Activated naive CD4-positive, alpha-beta T cell treated with anti-CD3 and anti-CD28 coated beads for 36 hours (primary cell): ENCODE measurements around the gene EXOC3L1. TPM values are rescaled to one million over a fixed set of nuclear protein-coding genes. Genes with fewer than 3 reads are reported as not detected.

Experiments
- CTCF ChIA-PET: fragments of 350-600 bp; sonication (Branson Sonifier 250); formaldehyde crosslinking; loops from one replicate; lab custom pipeline; 2021; ENCODE audit warnings: antibody characterized with exemption; lab: Charles Lee
- DNase-seq: peaks from one replicate; pipeline ENCODE4 v3.0.0-alpha.2; 2020
- H3K27ac Mint-ChIP-seq: one replicate; pipeline ENCODE4 v1.8.0; 2021; ENCODE audit warnings: mild to moderate bottlenecking, mixed read lengths
- H3K27me3 Mint-ChIP-seq: one replicate; pipeline ENCODE4 v1.8.0; 2021; ENCODE audit warnings: low read depth, mixed read lengths
- H3K36me3 Mint-ChIP-seq: one replicate; pipeline ENCODE4 v1.8.0; 2021; ENCODE audit warnings: low read depth, mixed read lengths
- H3K4me1 Mint-ChIP-seq: one replicate; pipeline ENCODE4 v1.8.0; 2021; ENCODE audit warnings: low read depth, mixed read lengths
- H3K4me3 Mint-ChIP-seq: one replicate; pipeline ENCODE4 v1.8.0; 2021; ENCODE audit warnings: mild to moderate bottlenecking, moderate library complexity, mixed read lengths
- H3K9me3 Mint-ChIP-seq: one replicate; pipeline ENCODE4 v1.8.0; 2021; ENCODE audit warnings: mixed read lengths
- intact Hi-C: fragments of 100-400 bp; cut with micrococcal nuclease; formaldehyde crosslinking; loops from one replicate; pipeline ENCODE4 v1.15.1; 2023
- microRNA-seq: library from miRNA; unstranded; fragments of <30 nt; microRNA quantifications from one replicate; pipeline ENCODE4 v1.2.0, GENCODE V29; 2022; ENCODE audit warnings: borderline microRNAs expressed, borderline replicate concordance
- total RNA-seq, 2 experiments: library from RNA; stranded (reverse); gene quantifications; one replicate each; pipeline ENCODE4 v1.2.3, GENCODE V29; 2021

The EXOC3L1 gene
- total RNA-seq, 2 experiments from 2014 or later, result not detected

DNA sequence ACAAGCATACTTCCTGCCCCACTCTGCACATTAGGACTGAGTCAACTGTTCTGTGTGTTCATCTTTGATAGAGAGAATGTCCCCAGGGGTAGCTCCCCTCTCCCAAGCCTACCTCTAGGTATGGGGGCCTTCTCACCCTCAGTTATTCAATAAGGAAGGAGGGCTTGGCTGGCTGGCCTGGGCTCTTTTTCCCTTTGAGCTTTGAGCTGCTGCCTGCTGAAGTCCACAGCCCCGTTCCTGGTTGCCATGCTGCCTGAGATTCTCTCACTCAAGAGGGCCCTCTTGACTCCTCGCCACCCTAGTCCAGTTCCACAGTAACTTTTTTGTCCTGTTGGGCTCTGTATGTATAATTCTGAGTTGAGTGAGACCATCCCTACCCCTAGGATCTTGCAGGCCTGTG lies 44.2 kb downstream of the EXOC3L1 start:
- peaks cover 63% of the 10 kb centered on the region for H3K36me3 Mint-ChIP-seq
- CTCF ChIA-PET, result interaction anchor here (0.9 to 1.3 kb wide), 2 partner anchors 10 to 198 kb away, joined by 5 read pairs; no protein-coding TSS in a partner anchor
- H3K27ac Mint-ChIP-seq, result no peak overlapping the region

GRCh38 chr16:67144943-67145342 lies 45.0 kb downstream of the EXOC3L1 start:
- intact Hi-C loops, result no loop called here
- Mint-ChIP-seq H3K36me3 (peaks cover 70% of the 10 kb centered on the region), H3K9me3 (no peaks in the 10 kb centered on the region), H3K27ac (no peak overlapping the region), H3K27me3 (no peaks in the 10 kb centered on the region), H3K4me1 (no peaks in the 10 kb centered on the region), H3K4me3 (no peak overlapping the region)
- DNase-seq, result no peak
- CTCF ChIA-PET, result no interaction called here

More for the DNA sequence above, 44.2 kb downstream of the EXOC3L1 start:
- Mint-ChIP-seq H3K9me3 (no peaks in the 10 kb centered on the region), H3K27me3 (no peaks in the 10 kb centered on the region), H3K4me3 (no peak overlapping the region), H3K4me1 (no peaks in the 10 kb centered on the region)
- intact Hi-C loops, result no loop called here
- no peak for DNase-seq

DNA sequence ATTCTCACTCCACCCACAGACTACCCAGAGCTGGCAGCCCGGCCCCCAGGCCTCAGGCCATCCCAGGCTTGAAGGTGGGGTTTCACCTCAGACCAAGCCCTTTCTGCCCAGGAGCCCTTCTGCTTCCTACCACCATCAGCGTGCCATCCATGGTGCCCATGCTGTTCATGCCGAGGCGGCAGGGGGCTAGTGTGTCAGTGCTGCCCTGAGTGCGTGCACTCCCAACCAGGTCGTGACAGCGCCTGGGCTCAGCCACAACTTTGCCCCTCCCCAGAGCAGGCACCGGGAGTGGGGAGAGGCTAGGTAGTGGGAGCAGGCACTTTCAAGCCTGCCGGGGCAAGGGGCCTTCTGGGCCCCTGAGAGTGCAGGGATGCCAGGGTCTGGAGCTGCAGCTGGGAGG lies 47.6 kb downstream of the EXOC3L1 start:
- H3K27ac Mint-ChIP-seq, result no peak overlapping the region
- no peak for DNase-seq

DNA sequence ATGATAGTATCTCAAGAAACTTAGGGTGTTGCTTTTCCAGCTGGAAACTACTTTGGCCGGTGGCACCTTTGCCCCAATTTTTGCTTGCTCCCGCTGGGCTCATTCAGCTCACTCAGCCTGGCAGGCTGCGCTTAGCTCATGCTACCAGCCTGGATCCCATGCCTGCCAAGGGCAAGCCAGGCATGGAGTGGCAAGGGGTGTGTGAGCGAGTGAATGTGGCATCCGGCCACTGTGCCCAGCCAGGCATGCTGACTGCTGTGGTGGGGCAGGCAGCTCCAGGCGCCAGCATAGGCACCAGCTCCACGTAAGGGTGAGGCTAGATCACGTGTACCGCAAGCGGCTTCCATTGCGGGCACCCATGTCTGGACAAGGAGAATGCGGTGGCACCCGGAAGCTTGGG lies 48.5 kb downstream of the EXOC3L1 start:
- Mint-ChIP-seq H3K27ac (no peak overlapping the region), H3K4me1 (no peaks in the 10 kb centered on the region), H3K9me3 (no peaks in the 10 kb centered on the region), H3K4me3 (no peak overlapping the region), H3K36me3 (peaks cover 59% of the 10 kb centered on the region), H3K27me3 (no peaks in the 10 kb centered on the region)
- no peak for DNase-seq
- CTCF ChIA-PET, result interaction anchor here (1.2 to 1.7 kb wide), 5 partner anchors 44 to 213 kb away, joined by 3 to 8 read pairs (median 3); partner anchors contain the start of gene CES3
- intact Hi-C loops, result no loop called here

More for the DNA sequence above, 47.6 kb downstream of the EXOC3L1 start:
- Mint-ChIP-seq H3K4me3 (no peak overlapping the region), H3K9me3 (no peaks in the 10 kb centered on the region), H3K27me3 (no peaks in the 10 kb centered on the region), H3K4me1 (no peaks in the 10 kb centered on the region), H3K36me3 (peaks cover 64% of the 10 kb centered on the region)
- CTCF ChIA-PET, result interaction anchor here (1.2 kb wide), 2 partner anchors 89 to 182 kb away, joined by 3 read pairs; partner anchors contain the start of gene CES3
- intact Hi-C loops, result no loop called here

GRCh38 chr16:67137605-67138004 lies 52.3 kb downstream of the EXOC3L1 start:
- no peaks in the 10 kb centered on the region for H3K9me3 Mint-ChIP-seq
- H3K36me3 Mint-ChIP-seq, result peaks cover 46% of the 10 kb centered on the region
- intact Hi-C loops, result no loop called here
- H3K27ac Mint-ChIP-seq, result no peak overlapping the region
- no peak for DNase-seq
- H3K4me1 Mint-ChIP-seq, result no peaks in the 10 kb centered on the region
- H3K27me3 Mint-ChIP-seq, result no peaks in the 10 kb centered on the region
- CTCF ChIA-PET, result interaction anchor here (0.6 to 2.3 kb wide), 4 partner anchors 18 to 114 kb away, joined by 3 to 11 read pairs (median 3); no protein-coding TSS in a partner anchor
- H3K4me3 Mint-ChIP-seq, result no peak overlapping the region

Small RNAs within 50 kb of the gene (microRNA-seq; reads per million reads assigned to microRNA genes)
- 73.5 reads per million, percentile 54 among the genes with 10 or more reads in this experiment for gene MIR328

Other genes with a start within 250 kb of the EXOC3L1 start
- under 1 TPM; 0.17 to 0.55 TPM for gene CES3, start 228.9 kb downstream of the EXOC3L1 start, total RNA-seq
- gene CES4A, start 201.5 kb downstream of the EXOC3L1 start, total RNA-seq, result 1 to 10 TPM; 4.9 to 5.1 TPM
- gene CBFB, start 161.0 kb downstream of the EXOC3L1 start, total RNA-seq, result 10 to 100 TPM; 79.6 to 86.8 TPM
- 1 to 10 TPM; 7.8 to 8.4 TPM for gene PHAF1, start 80.2 kb downstream of the EXOC3L1 start, total RNA-seq
- gene B3GNT9, start 39.1 kb downstream of the EXOC3L1 start, total RNA-seq, result 1 to 10 TPM; 1.1 to 1.2 TPM
- gene TRADD, start 30.2 kb downstream of the EXOC3L1 start, total RNA-seq, result 10 to 100 TPM; 17.7 to 21.1 TPM
- 10 to 100 TPM; 13.8 to 15.3 TPM for gene FBXL8, start 30.2 kb downstream of the EXOC3L1 start, total RNA-seq
- 10 to 100 TPM; 11.1 to 12.3 TPM for gene HSF4, start 25.4 kb downstream of the EXOC3L1 start, total RNA-seq
- 1 to 10 TPM; 3.8 to 4.4 TPM for gene NOL3, start 19.6 kb downstream of the EXOC3L1 start, total RNA-seq
- gene MATCAP1, start 6.2 kb downstream of the EXOC3L1 start, total RNA-seq, result 10 to 100 TPM; 21.9 to 24.0 TPM
- gene E2F4, start 2.0 kb upstream of the EXOC3L1 start, total RNA-seq, result 10 to 100 TPM; 65.1 to 66.5 TPM
- gene ELMO3, start 9.0 kb upstream of the EXOC3L1 start, total RNA-seq, result 1 to 10 TPM; 3.8 to 4.4 TPM
- gene TMEM208, start 37.0 kb upstream of the EXOC3L1 start, total RNA-seq, result 10 to 100 TPM; 24.6 to 29.4 TPM
- 10 to 100 TPM; 70.7 to 73.7 TPM for gene FHOD1, start 57.3 kb upstream of the EXOC3L1 start, total RNA-seq
- gene SLC9A5, start 58.8 kb upstream of the EXOC3L1 start, total RNA-seq, result 1 to 10 TPM; 5.2 TPM
- 10 to 100 TPM; 14.3 to 14.4 TPM for gene PLEKHG4, start 89.4 kb upstream of the EXOC3L1 start, total RNA-seq
- 1 to 10 TPM; 1.0 to 1.3 TPM for gene KCTD19, start 136.6 kb upstream of the EXOC3L1 start, total RNA-seq
- under 1 TPM in 1 of 2 experiments, not detected in 1; 0.64 TPM for gene LRRC36, start 136.7 kb upstream of the EXOC3L1 start, total RNA-seq
- gene TPPP3, start 203.4 kb upstream of the EXOC3L1 start, total RNA-seq, result not detected
- gene ZDHHC1, start 226.3 kb upstream of the EXOC3L1 start, total RNA-seq, result under 1 TPM; 0.12 to 0.32 TPM
- 1 to 10 TPM in 1 of 2 experiments, under 1 TPM in 1; 0.86 to 1.1 TPM for gene HSD11B2, start 241.0 kb upstream of the EXOC3L1 start, total RNA-seq